Thyroid gland (tissue), 4 donors: ENCODE measurements around the gene RIPK4.
"Not testable (repeated sequence)": the region's sequence is repeated elsewhere in the genome, so short reads cannot be mapped to it uniquely, and the experiment has no call there.

Experiments
- POLR2A ChIP-seq, 2 donors: fragments of 450-650 bp; IDR thresholded peaks; one replicate each; pipeline ENCODE4 v1.6.1; 2017; ENCODE audit warnings: antibody characterized with exemption in 2 of 2, mild to moderate bottlenecking in 2 of 2, moderate library complexity in 1 of 2
- TF ChIP-seq, protein P1 (sequence below), 6 experiments: fragments of 200-600 bp in 3 of 6; fragments of 450-650 bp in 3 of 6; sonication (generic) in 3 of 6; IDR thresholded peaks; one replicate each; pipeline ENCODE4 v1.5.1; 2016 to 2019; ENCODE audit warnings: antibody characterized with exemption in 6 of 6, mild to moderate bottlenecking in 2 of 6, inconsistent platforms in 1 of 6, moderate library complexity in 1 of 6

DNA sequence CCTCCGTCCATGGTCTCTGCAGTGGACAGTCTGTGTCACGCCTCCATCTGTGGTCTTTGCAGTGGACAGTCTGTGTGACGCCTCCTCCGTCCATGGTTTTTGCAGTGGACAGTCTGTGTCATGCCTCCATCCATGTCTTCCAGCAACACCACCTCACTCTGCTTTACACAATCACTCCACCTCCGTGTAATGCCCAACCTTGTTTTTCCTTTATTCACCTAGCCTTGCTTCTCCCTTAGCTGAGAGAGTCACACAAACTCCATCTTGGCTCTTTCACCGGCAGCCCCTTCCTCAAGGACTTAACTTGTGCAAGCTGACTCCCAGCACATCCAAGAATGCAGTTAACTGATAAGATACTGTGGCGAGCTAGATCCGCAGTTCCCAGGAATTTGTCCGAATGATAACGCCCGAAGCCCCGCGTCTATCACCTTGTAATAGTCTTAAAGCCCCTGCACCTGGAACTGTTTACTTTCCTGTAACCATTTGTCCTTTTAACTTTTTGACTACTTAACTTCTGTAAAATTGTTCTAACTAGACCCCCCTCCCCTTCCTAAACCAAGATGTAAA, 52.5 kb downstream of the RIPK4 start:
- TF ChIP-seq, protein P1, sequence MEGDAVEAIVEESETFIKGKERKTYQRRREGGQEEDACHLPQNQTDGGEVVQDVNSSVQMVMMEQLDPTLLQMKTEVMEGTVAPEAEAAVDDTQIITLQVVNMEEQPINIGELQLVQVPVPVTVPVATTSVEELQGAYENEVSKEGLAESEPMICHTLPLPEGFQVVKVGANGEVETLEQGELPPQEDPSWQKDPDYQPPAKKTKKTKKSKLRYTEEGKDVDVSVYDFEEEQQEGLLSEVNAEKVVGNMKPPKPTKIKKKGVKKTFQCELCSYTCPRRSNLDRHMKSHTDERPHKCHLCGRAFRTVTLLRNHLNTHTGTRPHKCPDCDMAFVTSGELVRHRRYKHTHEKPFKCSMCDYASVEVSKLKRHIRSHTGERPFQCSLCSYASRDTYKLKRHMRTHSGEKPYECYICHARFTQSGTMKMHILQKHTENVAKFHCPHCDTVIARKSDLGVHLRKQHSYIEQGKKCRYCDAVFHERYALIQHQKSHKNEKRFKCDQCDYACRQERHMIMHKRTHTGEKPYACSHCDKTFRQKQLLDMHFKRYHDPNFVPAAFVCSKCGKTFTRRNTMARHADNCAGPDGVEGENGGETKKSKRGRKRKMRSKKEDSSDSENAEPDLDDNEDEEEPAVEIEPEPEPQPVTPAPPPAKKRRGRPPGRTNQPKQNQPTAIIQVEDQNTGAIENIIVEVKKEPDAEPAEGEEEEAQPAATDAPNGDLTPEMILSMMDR (IDR thresholded peaks at IDR 0.05) = not testable (repeated sequence)
- not testable (repeated sequence) for TF ChIP-seq POLR2A (IDR thresholded peaks at IDR 0.05)
